ENCODE measurements around the gene TNFRSF25. TPM values are rescaled to one million over a fixed set of nuclear protein-coding genes. Genes with fewer than 3 reads are reported as not detected.

TNFRSF25 gene
- total and polyA plus RNA-seq, 2 of the 8 experiments (the other 6 are each of a cell fraction or from before 2014, with no cell fraction given) = 10.7 to 19.5 TPM

DNA sequence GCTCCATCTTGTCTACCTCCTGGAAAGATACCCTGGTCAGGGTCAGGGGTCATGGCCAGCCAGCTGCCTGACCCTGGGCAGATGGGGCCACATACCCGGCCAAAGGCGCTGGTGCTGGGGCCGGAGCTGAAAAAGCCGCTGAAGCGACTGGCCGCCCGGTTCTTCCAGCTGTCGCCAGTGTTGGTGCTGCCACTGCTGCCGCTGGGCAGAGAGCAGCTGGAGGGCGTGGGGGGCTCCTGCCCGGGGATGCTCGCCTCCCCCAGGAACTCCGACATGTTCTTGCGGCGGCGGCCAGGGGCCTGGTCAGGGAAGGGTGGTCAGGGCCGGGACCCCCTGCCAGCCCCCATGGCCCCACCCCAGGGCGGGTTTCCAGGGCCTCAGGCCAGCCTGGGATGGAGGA is 7.2 kb upstream of the TNFRSF25 start (continued):
- TF ChIP-seq, protein P1, sequence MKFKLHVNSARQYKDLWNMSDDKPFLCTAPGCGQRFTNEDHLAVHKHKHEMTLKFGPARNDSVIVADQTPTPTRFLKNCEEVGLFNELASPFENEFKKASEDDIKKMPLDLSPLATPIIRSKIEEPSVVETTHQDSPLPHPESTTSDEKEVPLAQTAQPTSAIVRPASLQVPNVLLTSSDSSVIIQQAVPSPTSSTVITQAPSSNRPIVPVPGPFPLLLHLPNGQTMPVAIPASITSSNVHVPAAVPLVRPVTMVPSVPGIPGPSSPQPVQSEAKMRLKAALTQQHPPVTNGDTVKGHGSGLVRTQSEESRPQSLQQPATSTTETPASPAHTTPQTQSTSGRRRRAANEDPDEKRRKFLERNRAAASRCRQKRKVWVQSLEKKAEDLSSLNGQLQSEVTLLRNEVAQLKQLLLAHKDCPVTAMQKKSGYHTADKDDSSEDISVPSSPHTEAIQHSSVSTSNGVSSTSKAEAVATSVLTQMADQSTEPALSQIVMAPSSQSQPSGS (IDR thresholded peaks at IDR 0.05; ENCODE audit: low read length) = no peak
- TF ChIP-seq SIN3A (conservative IDR thresholded peaks at IDR 0.05 in 1 of 2, IDR thresholded peaks at IDR 0.05 in 1 of 2; ENCODE audit: low read depth in 1 of 2, low read length in 2 of 2) = no peak
- no peak for TF ChIP-seq KDM4A (IDR thresholded peaks at IDR 0.05; ENCODE audit: low read depth, low read length, severe bottlenecking)
- TF ChIP-seq BACH1 (IDR thresholded peaks at IDR 0.05; ENCODE audit: low read length) = no peak

Data from H1 (cell line).